HG03575 (cell line): ENCODE data around the gene BLMH.

Source experiments
- ATAC-seq: cut with Tn5 transposase; IDR thresholded peaks from one replicate; pipeline ENCODE4 v1.9.1; 2021; ENCODE audit not compliant: unreplicated experiment, insufficient number of reproducible peaks, low FRiP score; ENCODE audit errors: extremely low read depth

Gene BLMH

DNA sequence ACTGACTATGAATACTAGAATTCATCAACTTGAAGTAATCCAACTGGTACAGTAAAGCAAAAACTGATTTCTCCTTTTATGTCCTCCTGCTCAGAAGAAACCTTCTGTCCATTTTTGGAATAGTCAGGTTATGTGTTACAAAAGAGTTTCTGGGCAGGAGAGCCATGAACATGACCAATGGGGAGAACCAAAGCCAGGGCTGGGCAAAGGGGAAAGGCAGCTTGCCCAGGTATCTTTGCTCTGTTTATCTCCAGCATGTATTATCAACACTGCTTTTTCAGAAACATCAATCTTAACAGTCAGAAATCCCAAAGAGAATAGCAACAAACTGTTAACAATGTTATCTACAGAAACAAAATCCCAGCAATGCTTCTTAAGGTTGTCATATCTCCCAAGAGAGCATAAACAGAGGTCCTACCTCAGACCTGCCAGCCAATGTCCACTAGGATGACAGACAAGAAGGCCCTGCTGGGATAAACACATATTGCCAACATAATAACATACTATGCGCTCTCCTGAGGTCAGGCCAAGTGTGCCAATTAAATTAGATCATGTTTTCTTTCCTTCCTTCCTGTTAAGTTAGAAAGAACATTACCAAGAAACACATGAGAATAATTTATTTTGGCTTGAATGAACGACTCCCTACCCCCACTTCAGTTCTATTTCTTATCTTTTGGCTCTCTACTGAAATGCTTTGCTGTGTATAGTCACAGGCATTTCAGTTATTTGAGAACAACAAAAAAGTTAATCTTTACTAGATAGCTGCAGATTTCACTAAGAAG is 28.0 kb downstream of the BLMH start:
- ATAC-seq, result no peak

DNA sequence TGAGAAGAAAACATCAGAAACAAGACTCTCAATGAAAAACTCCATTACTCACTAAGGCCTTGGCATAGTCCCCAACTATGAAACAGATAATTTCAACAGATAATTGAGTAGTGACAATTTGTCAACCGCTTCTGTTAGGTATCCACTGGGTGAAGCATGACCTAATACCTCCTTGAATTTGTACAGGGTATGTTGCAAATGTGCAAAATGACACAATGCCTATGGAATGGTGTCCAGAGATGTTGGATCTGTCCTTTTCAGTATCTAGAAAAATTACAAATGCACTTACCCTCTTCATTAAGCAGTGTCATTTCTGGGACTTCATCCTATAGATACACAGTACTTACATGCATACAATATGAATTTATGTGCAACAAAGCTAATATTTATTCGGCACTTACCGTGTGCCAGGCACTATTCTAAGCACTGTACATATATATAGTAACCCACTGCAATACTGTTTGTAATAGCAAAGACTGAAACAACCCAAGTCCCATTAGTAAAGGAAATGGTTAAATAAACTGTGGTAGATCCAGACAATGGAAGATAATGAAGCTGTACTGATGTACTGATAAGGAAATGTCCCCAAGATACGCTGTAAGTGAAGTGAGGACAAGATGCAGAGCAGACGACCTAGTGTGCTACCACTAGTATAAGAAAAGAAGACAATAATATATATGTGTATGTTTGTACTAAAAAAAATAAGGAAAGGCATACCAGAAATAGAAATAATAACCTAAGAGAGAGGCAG is 34.8 kb downstream of the BLMH start:
- ATAC-seq, result no peak

DNA sequence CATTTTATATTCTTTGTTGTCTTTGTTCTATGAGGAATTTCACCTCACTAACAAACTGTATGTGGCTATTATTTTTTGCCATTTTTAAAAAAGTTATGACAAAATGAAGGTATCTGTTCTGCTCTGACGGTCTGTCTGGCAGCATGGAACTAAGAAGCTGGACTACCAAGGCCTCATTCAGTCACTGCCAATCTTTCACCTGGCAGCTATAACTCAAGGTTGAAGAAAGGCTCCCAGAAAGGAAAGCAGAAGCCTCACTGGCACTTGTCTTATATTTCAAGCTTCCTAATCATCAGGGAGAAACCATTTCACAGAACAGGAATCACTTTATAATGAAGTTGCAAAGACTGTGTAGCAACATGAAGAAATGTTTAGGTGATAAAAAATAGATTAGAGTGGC is 37.6 kb downstream of the BLMH start:
- no peak for ATAC-seq

DNA sequence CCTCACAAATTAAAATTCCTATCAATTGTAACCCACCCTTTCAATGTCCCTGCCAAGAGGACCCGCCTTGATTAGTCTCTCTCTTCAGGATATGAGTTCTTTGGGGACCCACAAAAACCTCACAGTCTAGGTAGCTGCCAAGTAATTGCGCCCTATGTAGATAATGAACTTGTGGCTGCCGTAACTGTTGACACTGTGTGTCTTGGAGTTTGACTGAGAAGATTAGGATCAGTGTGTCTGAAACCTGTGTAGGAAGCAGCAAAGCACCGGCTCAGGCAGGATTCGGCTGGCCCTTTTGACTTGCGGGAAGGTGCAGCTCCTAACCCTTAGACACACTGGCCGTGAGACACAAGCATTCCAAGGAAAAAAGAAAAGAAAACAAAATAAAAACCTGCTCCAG is 38.4 kb downstream of the BLMH start:
- ATAC-seq, result no peak

DNA sequence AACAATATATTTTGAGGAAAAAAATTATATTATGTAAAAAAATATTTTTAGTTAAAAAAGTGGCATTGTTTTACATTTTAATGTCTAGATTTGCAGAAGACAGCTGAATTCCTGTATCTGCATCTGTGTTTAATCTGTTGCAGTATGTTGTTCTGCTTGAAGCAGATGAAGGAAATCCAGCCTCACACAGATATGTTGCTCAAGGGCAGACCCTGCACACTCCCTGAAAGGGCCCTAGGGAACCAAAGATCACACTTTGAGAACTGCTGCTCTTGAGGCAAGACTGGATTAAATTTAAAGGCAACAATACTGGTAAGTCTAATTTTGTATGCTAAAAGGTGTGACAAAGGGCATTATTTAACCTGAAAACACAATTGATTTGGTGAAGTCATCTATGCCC is 39.8 kb downstream of the BLMH start:
- ATAC-seq, result no peak

DNA sequence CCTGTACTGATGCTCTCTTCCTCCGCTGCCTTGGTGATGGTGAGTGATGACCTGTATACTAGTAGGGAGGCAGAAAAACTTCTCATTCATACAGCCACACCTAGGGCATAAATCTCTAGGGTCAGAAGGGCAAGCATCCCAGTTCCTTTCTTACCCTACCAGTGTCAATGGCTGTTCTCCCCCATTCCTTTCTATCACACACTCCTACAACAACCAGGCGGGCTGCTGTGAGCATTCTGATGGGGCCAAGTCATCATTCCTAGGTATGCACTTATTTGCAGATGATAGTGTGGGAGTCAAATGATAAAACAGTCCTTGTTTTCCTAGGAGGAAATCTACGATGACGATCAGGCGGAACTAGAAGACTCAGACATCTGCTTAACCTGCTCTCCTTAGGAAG is 42.3 kb downstream of the BLMH start:
- ATAC-seq, result no peak

DNA sequence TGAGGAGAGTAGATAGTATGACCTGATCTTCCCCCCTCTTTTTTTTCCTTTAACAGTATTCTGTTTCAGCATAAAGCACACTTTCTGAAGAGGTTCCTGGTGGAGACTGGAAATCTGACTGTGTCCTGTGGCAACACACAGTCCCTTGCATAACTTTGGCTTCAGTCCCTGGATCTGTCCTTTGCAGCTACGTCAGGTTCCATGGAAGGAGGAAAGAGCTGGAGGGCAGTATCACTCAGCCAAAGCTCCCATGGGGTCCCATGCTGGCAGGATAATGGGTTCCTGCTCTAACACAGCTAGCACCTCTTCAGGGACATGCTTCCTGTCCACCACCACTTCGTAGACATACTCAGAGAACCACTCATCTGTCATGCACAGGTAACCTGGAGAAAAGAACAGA is 43.0 kb downstream of the BLMH start:
- ATAC-seq, result no peak

DNA sequence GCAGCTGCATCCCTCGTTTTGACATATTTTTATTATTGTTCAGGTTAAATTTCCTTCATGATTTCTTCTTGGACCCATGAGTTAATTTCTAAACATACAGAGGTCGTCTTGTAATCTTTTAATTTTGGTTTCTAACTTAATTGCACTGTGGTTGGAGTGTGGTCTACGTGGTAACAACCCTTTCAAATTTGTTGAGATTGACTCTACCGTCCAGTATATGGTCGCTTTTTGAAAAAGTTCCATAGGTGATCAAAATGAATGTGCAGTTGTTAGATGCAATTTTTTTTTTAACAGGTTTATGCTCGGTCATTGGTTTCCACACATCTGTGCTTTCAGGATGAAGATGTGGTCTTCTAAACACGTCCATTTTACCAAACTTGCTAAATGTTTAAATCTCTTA is 45.3 kb downstream of the BLMH start:
- ATAC-seq, result no peak

DNA sequence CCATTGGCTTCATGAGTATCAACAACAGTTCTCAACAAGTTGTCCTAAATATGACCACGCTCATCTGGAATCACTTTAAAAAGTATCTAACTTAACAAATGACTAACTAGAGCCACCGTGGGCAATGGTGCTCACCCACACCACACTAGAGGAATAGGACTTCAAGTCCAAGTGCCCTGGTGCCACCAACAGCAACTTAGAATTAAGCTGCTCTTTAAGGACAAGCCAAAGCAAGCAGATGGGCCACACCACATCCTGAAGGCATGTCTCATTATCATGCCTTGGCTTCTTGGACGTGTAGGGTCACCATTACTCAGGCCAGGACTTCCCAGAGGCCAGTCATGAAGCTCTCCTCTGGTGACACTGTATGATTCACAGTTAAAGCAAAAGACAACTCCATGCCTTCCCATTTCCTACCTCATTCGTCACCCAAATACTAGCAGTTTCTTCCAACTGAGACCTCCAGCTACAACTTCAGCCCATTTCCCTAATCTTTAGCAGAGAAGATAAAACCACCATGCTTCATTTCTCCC is 46.8 kb downstream of the BLMH start:
- no peak for ATAC-seq

DNA sequence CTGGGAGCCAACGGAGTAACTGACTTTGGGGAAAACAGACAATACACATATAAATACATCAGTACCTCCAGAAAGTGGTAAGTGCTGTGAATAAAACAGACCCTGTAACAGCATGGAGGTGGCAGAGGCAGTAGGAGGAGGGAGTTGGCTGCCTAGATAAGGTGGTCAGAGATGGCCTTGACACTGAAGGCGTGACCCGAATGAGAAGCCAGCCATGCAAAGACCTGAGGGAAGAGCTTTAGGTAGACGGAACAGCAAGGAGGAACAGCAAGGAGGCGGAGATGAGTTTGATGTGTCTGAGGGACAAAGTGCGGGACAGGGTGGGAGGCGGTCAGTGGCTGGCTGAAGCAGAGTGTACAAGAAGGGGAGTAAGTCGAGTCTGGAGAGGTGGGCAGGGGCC is 48.2 kb downstream of the BLMH start:
- no peak for ATAC-seq

DNA sequence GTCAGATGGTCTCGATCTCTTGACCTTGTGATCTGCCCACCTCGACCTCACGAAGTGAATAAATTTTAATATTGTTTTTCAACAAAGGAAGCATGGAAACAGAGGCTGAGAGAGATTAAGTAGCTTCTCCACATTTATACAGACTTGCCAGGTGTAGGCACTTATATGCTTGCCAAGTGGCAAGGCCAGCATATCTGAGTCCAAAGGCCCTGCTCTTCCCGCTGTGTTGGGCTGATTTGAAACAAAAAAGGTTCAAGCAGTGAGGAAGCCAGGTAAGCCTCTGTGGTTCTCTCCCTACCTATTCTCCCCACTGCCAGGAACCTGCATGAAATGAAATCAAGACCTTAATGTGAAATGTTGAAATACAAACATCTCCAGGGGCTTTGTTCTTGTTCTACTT is 48.7 kb downstream of the BLMH start:
- no peak for ATAC-seq

DNA sequence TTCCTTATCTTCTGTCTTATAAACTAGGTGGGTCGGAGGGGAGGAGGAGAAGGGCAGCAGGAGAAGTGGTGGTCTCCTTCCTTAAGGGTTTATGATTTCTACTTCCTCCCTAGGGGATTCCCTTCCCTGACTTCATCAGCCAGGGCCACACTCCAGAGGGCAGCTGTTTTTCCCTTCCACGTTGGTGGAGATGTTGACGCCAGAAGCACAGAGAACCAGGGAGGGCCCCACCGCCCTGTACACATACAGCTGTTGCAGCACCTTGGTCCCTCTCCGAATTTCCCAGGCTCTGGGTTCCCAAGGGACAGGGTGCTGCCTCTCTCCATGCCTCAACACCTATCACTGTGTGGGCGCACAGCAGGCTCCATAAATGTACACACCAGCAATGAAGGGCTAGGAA is 50.7 kb downstream of the BLMH start:
- no peak for ATAC-seq

DNA sequence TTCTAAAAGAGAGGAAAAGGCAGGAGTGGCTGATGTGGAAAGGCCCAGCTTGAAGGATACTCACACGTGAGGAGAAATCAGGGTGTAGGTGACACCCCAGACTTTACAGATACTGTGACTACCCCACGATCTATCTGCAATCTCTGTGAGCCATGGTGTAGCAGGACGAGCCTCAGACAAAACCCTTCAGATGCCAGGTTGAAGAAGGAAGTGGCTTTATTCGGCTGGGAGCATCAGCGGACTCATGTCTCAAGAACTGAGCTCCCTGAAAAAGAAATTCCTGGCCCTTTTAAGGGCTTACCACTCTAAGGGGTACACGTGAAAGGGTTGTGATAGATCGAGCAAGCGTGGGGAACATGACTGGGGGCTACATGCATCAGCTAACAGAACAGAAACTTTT is 51.6 kb downstream of the BLMH start:
- ATAC-seq, result no peak

DNA sequence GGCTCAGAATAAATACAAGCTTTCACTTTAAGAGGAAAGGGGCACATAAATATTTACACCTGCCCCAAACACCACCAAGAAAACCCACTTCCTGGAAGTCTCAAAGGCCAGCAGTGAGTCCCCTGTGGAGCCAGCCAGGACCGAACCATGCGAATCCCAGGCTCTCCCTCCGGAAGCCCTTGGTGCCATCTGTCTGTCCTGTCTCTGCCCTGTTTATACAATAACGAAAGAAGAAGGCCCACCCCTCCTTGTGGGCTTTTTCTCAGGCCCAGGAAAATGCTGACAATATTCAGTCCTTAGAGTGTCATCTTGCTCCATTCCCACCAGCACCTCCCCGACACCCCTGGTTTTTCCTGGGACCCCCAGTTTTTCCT is 52.7 kb downstream of the BLMH start:
- no peak for ATAC-seq

DNA sequence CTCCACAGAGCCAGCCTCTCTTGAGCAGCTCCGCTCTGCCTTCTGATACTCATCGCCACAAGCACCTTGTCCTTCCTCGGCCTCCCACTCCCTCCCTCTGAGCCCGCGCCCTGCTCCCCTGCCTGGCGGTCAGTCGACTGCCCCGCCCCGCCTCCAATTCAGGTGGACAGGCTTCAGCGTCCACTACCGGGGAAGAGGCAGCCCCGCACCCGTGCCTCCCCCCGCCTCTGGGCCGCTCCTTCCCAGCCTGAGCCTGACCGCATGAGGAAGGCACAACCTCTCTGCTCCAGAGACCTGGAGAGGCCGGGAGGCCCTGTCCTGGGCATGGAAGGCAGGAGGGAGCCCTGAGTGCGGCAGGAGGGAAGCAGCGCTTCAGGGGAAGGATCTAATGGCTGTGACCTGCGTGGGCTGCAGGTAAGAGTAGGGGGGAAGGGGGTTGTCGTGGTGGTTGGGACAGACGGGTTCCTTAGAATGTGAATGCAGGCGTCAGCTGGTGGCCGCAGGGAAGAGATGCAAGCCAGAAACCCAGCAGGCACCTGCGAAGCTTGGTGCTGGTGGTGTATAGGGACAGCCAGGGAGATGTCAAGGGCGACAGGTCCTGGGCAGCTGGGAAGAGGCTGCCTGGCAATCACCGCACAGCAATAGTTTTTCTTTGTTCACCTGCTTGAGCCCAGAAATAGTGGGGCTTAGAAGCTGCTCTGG is 53.2 kb downstream of the BLMH start:
- no peak for ATAC-seq

DNA sequence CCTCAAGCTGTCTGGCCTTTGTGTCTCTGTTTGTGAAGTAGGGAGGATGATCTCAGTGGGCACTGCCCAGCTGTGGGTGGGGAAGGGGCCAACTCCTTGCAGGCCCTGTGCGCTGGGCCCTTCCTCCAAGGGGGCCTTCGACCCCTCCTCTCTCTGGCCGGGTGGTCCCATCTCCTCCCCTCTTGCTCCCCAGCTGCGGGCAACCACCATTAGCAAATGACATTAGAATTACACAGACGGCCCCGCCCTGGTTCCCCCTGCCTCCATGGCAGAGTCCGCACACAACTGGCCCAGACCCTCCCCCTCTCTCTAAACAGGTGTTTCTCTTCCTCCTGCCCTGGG is 53.8 kb downstream of the BLMH start:
- ATAC-seq, result no peak

DNA sequence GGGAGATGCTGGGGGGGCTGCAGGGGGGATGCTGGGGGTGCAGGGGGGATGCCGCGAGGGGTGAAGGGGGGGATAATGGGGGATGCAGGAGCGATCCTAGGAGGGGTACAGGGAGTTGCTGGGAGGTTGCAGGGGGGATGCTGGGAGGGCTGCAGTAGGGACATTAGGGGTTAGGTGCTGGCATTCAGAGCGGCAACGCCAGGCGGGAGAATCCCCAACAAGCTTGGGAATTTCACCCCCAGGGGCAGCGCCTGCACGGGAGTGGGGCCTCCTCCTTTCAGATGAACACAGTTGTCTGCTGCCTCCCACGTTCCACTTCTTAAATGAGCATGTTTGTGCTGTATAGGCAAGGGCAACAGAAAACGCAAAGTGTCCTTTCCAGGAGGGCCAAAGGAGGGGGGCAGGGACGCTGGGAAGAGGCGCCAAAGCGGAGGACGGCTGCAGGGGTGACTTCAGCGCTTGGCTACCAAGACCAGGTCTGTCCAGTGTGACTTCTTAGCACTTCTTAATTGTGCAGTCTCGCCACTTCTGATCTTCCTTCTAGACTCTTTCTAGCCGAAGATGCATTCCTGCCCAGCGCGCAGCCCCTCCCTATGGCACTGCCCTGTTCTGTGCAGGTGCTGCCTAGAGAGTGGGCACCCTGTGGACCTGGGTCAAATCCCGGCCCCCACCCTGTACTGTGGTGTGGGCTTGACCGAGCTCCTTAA is 54.3 kb downstream of the BLMH start:
- no peak for ATAC-seq

DNA sequence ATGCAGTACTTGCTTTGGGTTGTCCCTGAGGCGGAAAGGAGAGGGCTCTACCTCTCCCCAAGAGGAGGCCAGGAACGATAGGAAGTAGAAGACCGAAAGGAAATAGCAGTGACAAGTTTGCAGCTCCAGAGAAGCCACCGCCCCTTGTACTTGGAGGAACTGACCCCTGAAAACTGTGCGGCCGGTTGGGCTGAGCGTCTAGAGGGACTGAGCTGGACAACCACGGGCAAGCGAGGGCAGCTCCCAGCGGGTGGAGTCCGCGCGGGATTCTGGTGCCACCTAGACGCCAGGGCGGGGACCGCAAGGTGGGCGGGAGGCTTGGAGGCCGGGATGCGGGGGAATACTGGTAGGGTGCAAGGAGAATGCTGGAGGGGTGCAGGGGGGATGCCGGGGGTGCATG is 55.0 kb downstream of the BLMH start:
- ATAC-seq, result no peak

DNA sequence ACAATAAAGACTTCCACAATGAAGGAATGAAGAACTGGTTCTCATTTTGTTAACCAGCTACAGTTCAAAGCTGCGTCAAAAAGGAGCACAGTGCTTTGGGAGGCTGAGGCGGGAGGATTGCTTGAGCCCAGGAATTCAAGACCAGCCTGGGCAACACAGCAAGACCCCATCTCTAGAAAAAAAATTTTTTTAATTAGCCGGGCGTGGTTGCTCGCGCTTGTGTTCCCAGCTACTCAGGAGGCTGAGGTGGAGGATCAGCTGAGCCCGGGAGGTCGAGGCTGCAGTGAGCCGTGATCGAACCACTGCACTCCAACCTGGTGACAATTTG is 55.5 kb downstream of the BLMH start:
- ATAC-seq, result no peak
